SK-N-MC (cell line): ENCODE data around the gene IMPG1.
A peak's percentile ranks its signal among the peaks of the same experiment; 100 is the strongest.
"Not testable (repeated sequence)": the region's sequence is repeated elsewhere in the genome, so short reads cannot be mapped to it uniquely, and the experiment has no call there.

Experiments used
- DNase-seq: peaks from one replicate; pipeline ENCODE4 v3.0.0-alpha.2; 2011; ENCODE audit warnings: low read depth, low spot score
- H3K27ac ChIP-seq: fragments of 200-600 bp; sonication (generic); 2 replicates; pipeline ENCODE4 v1.5.1; 2016; ENCODE audit warnings: mixed run types
- H3K36me3 ChIP-seq: fragments of 200-600 bp; sonication (generic); 2 replicates; pipeline ENCODE4 v1.6.1; 2017; ENCODE audit warnings: antibody characterized with exemption, low read length, mixed read lengths; ENCODE audit not compliant: insufficient read depth
- H3K4me3 ChIP-seq: fragments of 200-600 bp; sonication (generic); 2 replicates; pipeline ENCODE4 v1.5.1; 2016
- H3K9ac ChIP-seq: fragments of 200-600 bp; sonication (generic); 2 replicates; pipeline ENCODE4 v1.8.0; 2017; ENCODE audit warnings: mixed run types, mixed read lengths; ENCODE audit not compliant: insufficient read length
- H3K9me3 ChIP-seq: fragments of 200-600 bp; sonication (generic); 2 replicates; pipeline ENCODE4 v1.6.1; 2017; ENCODE audit warnings: low read depth, mild to moderate bottlenecking, antibody characterized with exemption, low read length, moderate library complexity, mixed read lengths
- EZH2 ChIP-seq: fragments of 200-600 bp; sonication (generic); IDR thresholded peaks from one replicate; pipeline ENCODE4 v1.6.1; 2017; ENCODE audit warnings: antibody characterized with exemption
- FOXP2 ChIP-seq: optimal IDR thresholded peaks from 2 replicates; pipeline ENCODE3; 2011; ENCODE audit warnings: mild to moderate bottlenecking, moderate library complexity; ENCODE audit not compliant: insufficient read depth; ENCODE audit errors: extremely low read length, control extremely low read depth
- POLR2AphosphoS5 ChIP-seq: IDR thresholded peaks from 2 replicates; pipeline ENCODE4 v1.6.1; 2012; ENCODE audit warnings: mild to moderate bottlenecking, low read depth, low read length, borderline replicate concordance

Gene IMPG1

DNA sequence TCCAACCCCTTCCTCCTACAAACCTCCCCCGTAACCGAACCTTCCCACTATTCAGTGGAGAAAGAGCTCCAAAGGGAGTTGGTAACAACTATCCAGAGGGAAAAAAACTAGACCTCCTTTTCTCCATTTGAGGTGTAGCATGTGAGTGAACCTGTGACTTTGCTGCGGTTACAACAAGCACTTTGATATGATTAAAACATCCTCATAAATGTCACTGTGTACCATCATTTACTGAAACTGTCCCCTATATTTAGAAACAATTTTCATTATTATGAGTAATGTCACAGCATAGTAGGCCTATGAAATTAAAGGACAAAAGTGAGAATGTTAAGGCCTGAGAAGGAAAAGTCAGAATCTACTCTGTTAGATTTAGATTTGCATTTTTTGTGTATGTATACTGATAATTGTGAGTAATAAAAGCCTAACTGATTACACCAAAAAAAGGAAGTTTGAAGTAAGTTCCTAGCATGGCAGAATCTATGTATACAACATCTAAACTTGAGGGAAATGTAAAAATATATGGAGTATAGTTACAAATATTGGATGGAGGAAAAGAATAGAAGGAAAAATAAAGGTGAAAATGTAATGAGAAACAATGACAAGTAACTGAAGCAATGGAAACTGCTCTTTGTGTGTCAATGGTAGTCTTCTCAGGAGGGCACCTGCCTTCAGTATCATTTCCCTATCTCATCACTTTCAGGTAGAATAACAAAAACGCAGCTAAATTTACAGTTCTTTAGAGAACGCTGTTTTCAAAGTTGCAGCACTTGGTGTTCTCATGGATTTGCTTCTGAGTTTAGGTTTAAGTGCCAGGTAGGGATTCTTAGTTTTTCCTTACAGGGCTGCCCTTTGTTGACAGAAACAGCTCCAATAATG lies 145.9 kb downstream of the IMPG1 start:
- Histone ChIP-seq H3K9ac (no peak overlapping the region), H3K9me3 (no peaks in the 10 kb centered on the region), H3K27ac (no peak overlapping the region), H3K4me3 (no peak overlapping the region), H3K36me3 (no peaks in the 10 kb centered on the region)
- no peak for DNase-seq
- no peak for TF ChIP-seq POLR2AphosphoS5
- no peak for TF ChIP-seq EZH2
- TF ChIP-seq FOXP2 = no peak

DNA sequence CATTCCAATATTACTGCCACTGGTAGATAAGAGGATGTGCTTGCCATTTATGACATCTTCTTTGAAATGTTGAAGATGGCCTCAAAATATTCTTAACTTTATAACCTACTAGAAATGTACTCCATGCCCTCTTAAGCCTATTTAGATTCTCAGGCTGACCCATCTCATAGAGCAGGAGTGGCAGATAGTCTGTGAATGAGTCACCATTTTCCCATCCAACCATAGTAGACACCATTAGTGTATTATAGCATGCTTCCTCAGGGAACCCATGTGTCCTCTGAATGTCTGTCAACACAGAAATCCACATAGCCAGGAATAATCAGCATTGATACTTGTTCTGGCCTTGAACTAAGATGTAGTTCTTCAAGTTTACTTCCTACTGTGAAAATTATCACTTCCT lies 150.2 kb downstream of the IMPG1 start:
- no peaks in the 10 kb centered on the region for H3K36me3 ChIP-seq
- no peak overlapping the region for H3K4me3 ChIP-seq
- DNase-seq = no peak

DNA sequence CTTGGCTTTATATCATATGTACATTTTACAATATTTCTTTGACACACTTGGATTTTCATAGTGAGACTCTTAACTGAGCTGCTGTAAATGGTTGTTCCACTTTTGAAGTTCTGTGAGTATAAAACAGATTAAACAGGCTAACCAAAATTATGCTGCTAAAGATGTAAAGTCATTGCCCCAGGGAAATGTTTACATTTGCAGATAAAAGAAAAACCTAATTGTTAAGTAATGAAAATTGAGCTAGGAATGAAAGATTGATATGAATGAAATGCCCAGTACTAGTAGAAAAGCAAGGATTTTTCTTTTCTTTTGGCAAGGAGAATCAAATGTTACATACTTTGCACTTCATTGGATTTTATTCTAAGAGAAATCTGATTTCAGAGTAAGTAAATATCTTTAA lies 159.4 kb downstream of the IMPG1 start:
- Histone ChIP-seq H3K9me3 (no peaks in the 10 kb centered on the region), H3K27ac (no peak overlapping the region), H3K9ac (peak overlapping the region; percentile 18), H3K4me3 (no peak overlapping the region), H3K36me3 (no peaks in the 10 kb centered on the region)
- DNase-seq = no peak
- TF ChIP-seq FOXP2 (no peak), EZH2 (no peak)

More for the DNA sequence above, 150.2 kb downstream of the IMPG1 start:
- Histone ChIP-seq H3K27ac (no peak overlapping the region), H3K9ac (no peak overlapping the region), H3K9me3 (no peaks in the 10 kb centered on the region)
- TF ChIP-seq POLR2AphosphoS5 (no peak), EZH2 (no peak), FOXP2 (no peak)

DNA sequence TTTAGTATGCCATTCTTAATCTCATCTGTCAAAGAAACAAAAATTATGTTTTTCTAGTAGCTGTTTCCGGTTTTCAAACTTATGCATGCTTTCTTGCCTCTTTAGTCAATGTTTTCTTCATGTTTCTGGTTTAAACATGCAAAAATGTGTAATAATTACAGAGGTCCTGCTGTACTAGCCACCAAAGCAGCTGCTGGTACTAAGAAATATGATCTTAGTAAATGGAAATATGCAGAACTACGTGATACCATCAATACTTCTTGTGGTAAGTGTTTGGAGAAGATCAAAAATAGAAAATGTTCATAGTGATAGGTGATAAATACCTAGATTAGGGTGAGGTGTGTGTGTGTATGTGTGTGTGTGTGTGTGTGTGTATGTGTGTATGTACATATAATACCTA lies 165.0 kb downstream of the IMPG1 start:
- H3K9me3 ChIP-seq = no peaks in the 10 kb centered on the region
- no peak overlapping the region for H3K9ac ChIP-seq
- H3K4me3 ChIP-seq = no peak overlapping the region
- H3K27ac ChIP-seq = no peak overlapping the region
- H3K36me3 ChIP-seq = no peaks in the 10 kb centered on the region
- DNase-seq = no peak
- TF ChIP-seq FOXP2 (no peak), POLR2AphosphoS5 (no peak), EZH2 (no peak)

DNA sequence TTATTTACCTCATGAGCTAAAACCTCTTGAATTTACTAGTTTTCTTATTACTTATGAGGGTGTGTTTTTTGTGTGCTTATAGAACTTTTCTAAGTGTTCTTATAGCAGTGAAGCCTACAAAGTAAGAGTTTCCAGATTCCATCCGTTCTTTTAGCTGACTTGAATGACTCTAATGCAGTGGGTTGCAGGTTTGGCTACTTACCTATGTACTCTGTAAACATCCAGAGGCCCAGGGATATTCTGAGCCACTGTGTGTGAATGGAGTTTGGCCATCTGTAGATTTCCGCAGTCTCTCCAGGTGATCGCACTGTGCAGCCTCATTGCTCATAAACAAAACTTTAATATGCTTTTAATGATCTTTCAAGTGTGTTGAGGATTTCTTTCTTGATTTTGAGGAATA lies 165.6 kb downstream of the IMPG1 start:
- TF ChIP-seq FOXP2 (no peak), POLR2AphosphoS5 (no peak), EZH2 (no peak)
- Histone ChIP-seq H3K4me3 (no peak overlapping the region), H3K9me3 (no peaks in the 10 kb centered on the region), H3K36me3 (no peaks in the 10 kb centered on the region), H3K27ac (no peak overlapping the region), H3K9ac (no peak overlapping the region)
- no peak for DNase-seq

DNA sequence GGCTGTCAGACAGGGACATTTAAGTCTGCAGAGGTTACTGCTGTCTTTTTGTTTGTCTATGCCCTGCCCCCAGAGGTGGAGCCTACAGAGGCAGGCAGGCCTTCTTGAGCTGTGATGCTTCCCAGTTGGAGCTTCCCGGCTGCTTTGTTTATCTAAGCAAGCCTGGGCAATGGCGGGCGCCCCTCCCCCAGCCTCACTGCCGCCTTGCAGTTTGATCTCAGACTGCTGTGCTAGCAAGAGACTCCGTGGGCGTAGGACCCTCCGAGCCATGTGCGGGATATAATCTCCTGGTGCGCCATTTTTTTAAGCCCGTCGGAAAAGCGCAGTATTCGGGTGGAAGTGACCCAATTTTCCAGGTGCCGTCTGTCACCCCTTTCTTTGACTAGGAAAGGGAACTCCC lies 167.3 kb downstream of the IMPG1 start:
- not testable (repeated sequence) for H3K36me3 ChIP-seq, H3K27ac ChIP-seq, H3K9ac ChIP-seq, H3K4me3 ChIP-seq, H3K9me3 ChIP-seq, DNase-seq

DNA sequence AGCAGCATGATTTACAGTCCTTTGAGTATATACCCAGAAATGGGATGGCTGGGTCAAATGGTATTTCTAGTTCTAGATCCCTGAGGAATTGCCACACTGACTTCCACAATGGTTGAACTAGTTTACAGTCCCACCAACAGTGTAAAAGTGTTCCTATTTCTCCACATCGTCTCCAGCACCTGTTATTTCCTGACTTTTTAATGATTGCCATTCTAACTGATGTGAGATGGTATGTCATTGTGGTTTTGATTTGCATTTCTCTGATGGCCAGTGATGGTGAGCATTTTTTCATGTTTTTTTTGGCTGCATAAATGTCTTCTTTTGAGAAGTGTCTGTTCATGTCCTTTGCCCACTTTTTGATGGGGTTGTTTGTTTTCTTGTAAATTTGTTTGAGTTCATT lies 172.2 kb downstream of the IMPG1 start:
- not testable (repeated sequence) for H3K4me3 ChIP-seq, H3K9me3 ChIP-seq, H3K9ac ChIP-seq, H3K36me3 ChIP-seq, DNase-seq, H3K27ac ChIP-seq

DNA sequence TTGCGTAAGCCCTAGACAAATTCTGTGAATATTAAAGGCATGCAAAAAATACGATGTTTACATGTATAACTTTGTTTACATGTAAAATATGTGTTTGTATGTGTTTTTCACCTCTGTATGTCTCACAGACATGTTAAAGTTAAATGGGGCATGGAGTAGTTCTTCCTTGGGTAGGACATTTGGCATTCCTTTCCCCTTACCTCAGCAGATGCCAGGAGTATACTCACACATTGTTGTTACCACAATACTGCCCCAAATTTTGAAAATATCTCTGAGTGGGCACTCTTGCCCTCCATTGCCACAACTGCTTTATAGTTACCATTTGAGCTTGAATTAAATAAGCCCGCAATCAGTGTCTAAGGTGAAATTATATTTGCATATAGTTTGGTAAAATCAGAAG lies 175.9 kb downstream of the IMPG1 start:
- no peaks in the 10 kb centered on the region for H3K9me3 ChIP-seq
- no peak overlapping the region for H3K4me3 ChIP-seq
- H3K36me3 ChIP-seq = no peaks in the 10 kb centered on the region
- no peak for DNase-seq
- no peak overlapping the region for H3K27ac ChIP-seq
- no peak overlapping the region for H3K9ac ChIP-seq
- no peak for TF ChIP-seq FOXP2
- TF ChIP-seq POLR2AphosphoS5 = no peak
- TF ChIP-seq EZH2 = no peak

DNA sequence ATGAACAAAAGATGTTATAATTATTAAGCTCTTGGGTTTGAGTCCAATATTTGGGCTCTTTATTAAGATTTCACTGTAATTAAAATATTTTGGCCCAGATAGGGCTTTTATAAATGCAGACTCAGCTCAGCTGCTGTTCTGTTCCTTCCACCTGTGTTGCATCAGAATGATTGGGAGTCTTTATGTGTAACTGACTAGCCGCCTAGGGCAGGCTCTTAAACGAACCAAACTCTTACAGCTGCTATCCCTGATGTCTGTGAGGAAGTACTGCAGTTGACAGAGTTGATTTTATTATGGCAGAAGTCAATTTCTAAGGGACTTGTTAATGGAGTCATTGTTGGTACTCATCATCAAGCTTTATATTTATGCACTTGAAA lies 178.7 kb downstream of the IMPG1 start:
- H3K36me3 ChIP-seq = no peaks in the 10 kb centered on the region
- H3K9ac ChIP-seq = no peak overlapping the region
- H3K9me3 ChIP-seq = no peaks in the 10 kb centered on the region
- H3K4me3 ChIP-seq = no peak overlapping the region
- TF ChIP-seq POLR2AphosphoS5 (no peak), FOXP2 (no peak), EZH2 (no peak)
- no peak for DNase-seq
- no peak overlapping the region for H3K27ac ChIP-seq
